ENCODE data around the gene HAL. TPM values are rescaled to one million over a fixed set of nuclear protein-coding genes. Genes with fewer than 3 reads are reported as not detected.

HAL gene, protein sequence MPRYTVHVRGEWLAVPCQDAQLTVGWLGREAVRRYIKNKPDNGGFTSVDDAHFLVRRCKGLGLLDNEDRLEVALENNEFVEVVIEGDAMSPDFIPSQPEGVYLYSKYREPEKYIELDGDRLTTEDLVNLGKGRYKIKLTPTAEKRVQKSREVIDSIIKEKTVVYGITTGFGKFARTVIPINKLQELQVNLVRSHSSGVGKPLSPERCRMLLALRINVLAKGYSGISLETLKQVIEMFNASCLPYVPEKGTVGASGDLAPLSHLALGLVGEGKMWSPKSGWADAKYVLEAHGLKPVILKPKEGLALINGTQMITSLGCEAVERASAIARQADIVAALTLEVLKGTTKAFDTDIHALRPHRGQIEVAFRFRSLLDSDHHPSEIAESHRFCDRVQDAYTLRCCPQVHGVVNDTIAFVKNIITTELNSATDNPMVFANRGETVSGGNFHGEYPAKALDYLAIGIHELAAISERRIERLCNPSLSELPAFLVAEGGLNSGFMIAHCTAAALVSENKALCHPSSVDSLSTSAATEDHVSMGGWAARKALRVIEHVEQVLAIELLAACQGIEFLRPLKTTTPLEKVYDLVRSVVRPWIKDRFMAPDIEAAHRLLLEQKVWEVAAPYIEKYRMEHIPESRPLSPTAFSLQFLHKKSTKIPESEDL
- total RNA-seq (ENCODE audit: unreplicated experiment): not detected
- long read RNA-seq: 0 reads

DNA sequence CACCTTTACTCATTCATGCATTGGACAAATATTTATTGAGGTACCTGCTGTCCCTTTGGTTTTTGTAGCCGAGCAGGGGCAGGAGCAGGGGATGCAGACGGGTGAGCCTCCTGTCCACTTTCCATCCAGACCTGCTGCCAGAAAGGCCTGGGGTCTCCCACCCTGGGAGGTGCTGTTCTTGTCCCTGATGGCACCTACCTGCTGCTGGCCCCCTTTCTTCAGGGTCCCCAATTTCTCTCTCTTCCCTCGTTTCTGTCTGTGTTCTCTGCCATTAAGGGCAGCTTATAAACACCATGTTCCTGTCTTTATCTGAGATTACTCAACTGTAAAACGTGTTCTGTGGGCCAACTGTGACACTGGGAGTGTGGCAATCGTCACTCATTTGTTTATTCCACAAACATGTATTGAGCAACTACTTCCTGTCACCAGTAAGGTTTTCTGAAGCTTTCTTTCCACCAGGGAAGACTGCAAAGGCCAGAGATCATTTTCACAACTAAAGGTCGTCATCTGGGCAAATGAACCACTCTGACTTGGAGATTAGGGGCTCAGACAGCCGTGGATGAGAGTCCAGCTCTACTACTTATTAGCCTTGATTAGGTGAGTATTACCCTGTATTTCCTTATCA lies at the start of gene HAL:
TSS of gene HAL (minus strand) at position 311 of the 625 bp plus-strand sequence. CDS start 434 bp downstream, outside the sequence.
- Mint-ChIP-seq H3K36me3 (ENCODE audit: unreplicated experiment) (no peaks in the 10 kb centered on the region), H3K27ac (ENCODE audit: unreplicated experiment) (no peak within 1 kb of the TSS), H3K9me3 (ENCODE audit: unreplicated experiment) (peaks cover 2% of the 10 kb centered on the region), H3K4me3 (ENCODE audit: unreplicated experiment) (no peak within 1 kb of the TSS), H3K4me1 (ENCODE audit: low read depth, unreplicated experiment) (no peaks in the 10 kb centered on the region), H3K27me3 (ENCODE audit: unreplicated experiment) (peaks cover 2% of the 10 kb centered on the region)
- no peak for DNase-seq
- TF ChIP-seq, protein P1, sequence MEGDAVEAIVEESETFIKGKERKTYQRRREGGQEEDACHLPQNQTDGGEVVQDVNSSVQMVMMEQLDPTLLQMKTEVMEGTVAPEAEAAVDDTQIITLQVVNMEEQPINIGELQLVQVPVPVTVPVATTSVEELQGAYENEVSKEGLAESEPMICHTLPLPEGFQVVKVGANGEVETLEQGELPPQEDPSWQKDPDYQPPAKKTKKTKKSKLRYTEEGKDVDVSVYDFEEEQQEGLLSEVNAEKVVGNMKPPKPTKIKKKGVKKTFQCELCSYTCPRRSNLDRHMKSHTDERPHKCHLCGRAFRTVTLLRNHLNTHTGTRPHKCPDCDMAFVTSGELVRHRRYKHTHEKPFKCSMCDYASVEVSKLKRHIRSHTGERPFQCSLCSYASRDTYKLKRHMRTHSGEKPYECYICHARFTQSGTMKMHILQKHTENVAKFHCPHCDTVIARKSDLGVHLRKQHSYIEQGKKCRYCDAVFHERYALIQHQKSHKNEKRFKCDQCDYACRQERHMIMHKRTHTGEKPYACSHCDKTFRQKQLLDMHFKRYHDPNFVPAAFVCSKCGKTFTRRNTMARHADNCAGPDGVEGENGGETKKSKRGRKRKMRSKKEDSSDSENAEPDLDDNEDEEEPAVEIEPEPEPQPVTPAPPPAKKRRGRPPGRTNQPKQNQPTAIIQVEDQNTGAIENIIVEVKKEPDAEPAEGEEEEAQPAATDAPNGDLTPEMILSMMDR (IDR thresholded peaks at IDR 0.05; ENCODE audit: partially characterized antibody, unreplicated experiment): no peak

DNA sequence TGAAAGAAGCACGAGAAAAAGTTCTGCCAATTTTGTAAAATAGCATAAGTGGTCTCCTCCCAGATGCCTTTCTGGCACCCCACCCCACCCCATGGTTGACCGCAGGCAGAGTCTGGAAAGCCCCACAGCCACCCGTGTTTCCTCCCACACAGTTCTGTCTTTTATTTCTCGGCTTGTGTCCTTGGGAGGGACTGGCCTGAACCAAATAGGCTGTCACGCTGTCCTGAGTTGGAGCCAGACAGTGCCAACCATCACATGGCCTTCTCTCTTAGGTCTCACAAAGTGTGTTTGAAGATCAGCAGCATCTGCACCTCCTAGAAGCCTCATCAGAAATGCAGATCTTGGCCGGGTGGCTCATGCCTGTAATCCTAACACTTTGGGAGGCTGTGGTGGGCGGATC lies 49.4 kb upstream of the HAL start:
- H3K4me3 Mint-ChIP-seq (ENCODE audit: unreplicated experiment): no peak overlapping the region
- H3K27ac Mint-ChIP-seq (ENCODE audit: unreplicated experiment): no peak overlapping the region
- no peaks in the 10 kb centered on the region for H3K4me1 Mint-ChIP-seq (ENCODE audit: low read depth, unreplicated experiment)
- no peaks in the 10 kb centered on the region for H3K9me3 Mint-ChIP-seq (ENCODE audit: unreplicated experiment)
- no peak for DNase-seq
- no peaks in the 10 kb centered on the region for H3K36me3 Mint-ChIP-seq (ENCODE audit: unreplicated experiment)
- H3K27me3 Mint-ChIP-seq (ENCODE audit: unreplicated experiment): peaks cover 2% of the 10 kb centered on the region
- TF ChIP-seq, protein P1 (IDR thresholded peaks at IDR 0.05; ENCODE audit: partially characterized antibody, unreplicated experiment): no peak

GRCh38 chr12:96044943-96045290 lies 48.8 kb upstream of the HAL start:
- H3K27ac Mint-ChIP-seq (ENCODE audit: unreplicated experiment): no peak overlapping the region
- DNase-seq: no peak
- H3K27me3 Mint-ChIP-seq (ENCODE audit: unreplicated experiment): peaks cover 2% of the 10 kb centered on the region
- H3K4me1 Mint-ChIP-seq (ENCODE audit: low read depth, unreplicated experiment): no peaks in the 10 kb centered on the region
- H3K36me3 Mint-ChIP-seq (ENCODE audit: unreplicated experiment): no peaks in the 10 kb centered on the region
- no peaks in the 10 kb centered on the region for H3K9me3 Mint-ChIP-seq (ENCODE audit: unreplicated experiment)
- TF ChIP-seq, protein P1 (IDR thresholded peaks at IDR 0.05; ENCODE audit: partially characterized antibody, unreplicated experiment): no peak
- no peak overlapping the region for H3K4me3 Mint-ChIP-seq (ENCODE audit: unreplicated experiment)

DNA sequence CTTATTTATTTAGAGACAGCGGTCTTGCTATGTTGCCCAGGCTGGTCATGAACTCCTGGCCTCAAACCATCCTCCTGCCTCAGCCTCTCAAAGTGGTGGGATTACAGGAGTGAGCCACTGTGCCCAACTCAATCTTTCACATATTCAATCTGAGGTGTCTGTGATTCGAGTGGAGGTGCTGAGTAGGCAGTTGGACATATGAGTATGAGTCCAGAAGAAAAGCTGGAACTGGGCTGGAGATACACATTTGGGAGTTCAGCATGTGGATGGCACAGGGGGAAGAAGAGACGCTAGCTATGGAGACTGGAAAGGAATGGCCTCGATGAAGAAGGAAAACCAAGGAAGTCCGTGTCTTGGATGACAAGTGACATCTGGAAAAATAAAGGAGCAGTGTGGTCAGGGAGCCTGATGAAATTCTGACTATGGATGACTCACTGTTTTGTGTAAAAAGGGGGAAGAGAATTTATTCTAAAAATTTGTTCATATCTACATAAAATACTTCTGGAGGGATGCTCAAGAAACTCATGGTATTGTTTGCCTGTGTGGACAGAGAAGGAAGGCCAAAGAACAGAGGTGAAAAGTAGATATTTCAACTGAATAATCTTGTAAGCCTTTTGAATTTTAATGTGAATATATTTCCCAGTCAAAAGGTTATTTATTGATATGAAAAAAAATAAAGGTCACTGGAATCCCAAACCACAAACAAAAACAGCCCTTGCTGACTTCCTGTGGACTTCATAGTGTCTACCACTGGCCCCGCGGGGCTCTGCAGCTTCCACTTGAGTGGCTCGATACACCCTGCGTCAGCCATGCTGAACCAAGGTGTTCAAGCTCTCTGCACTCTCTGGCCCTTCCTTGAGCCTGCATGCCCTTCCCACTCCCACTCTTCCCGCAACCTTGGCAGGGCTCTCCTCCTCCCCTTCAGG lies 48.1 kb upstream of the HAL start:
- Mint-ChIP-seq H3K36me3 (ENCODE audit: unreplicated experiment) (no peaks in the 10 kb centered on the region), H3K27me3 (ENCODE audit: unreplicated experiment) (peaks cover 2% of the 10 kb centered on the region), H3K4me3 (ENCODE audit: unreplicated experiment) (no peak overlapping the region), H3K4me1 (ENCODE audit: low read depth, unreplicated experiment) (no peaks in the 10 kb centered on the region), H3K9me3 (ENCODE audit: unreplicated experiment) (no peaks in the 10 kb centered on the region), H3K27ac (ENCODE audit: unreplicated experiment) (no peak overlapping the region)
- no peak for DNase-seq
- TF ChIP-seq, protein P1 (IDR thresholded peaks at IDR 0.05; ENCODE audit: partially characterized antibody, unreplicated experiment): no peak

All from glutamatergic neuron (in vitro differentiated cells).